GM12892 (cell line): ENCODE measurements around the gene PDSS2.

Experiments used
- POLR2A ChIP-seq: IDR thresholded peaks from 2 replicates; pipeline ENCODE4 v1.6.1; 2011; ENCODE audit warnings: low read depth, low read length, control low read depth
- POLR2AphosphoS5 ChIP-seq: IDR thresholded peaks from 2 replicates; pipeline ENCODE4 v1.6.1; 2011; ENCODE audit warnings: low read depth, low read length, control low read depth
- TAF1 ChIP-seq: IDR thresholded peaks from 2 replicates; pipeline ENCODE4 v1.6.1; 2011; ENCODE audit warnings: low read depth, mild to moderate bottlenecking, control low read depth, low read length, borderline replicate concordance

DNA sequence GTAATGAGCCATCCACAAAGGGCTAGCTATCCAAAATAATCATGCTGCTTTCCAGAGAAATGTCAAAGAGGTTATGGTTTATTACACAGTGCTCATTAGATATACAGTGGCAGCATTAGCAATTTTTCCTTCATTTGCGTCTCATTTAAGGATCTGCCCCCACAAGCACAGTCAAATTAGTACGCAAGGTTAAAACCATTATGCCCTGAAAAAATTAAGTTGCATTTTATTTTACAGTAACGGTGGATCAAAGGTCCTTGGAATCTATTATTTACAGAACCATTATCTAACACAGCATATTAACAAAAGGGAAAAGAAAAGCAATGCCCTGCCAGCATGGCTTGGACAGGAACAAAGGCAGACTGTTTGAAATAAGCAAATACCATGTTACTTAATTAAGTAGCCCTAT, 144.8 kb downstream of the PDSS2 start:
- TF ChIP-seq POLR2A (no peak), POLR2AphosphoS5 (no peak), TAF1 (no peak)
